Stimulated activated naive CD4-positive, alpha-beta T cell treated with Interleukin-2 at 50 U/mL for 16 hours (primary cell): ENCODE data around the gene WWOX.
A peak's percentile ranks its signal among the peaks of the same experiment; 100 is the strongest.

Source experiments
- DNase-seq: peaks from one replicate; lab custom pipeline; 2025; lab: John Stamatoyannopoulos, UW

Gene WWOX

GRCh38 chr16:79071424-79071823 is 972.0 kb downstream of the WWOX start:
- DNase-seq = no peak

- no peak for DNase-seq
Observed at GRCh38 chr16:79072517-79072916, 973.1 kb downstream of the WWOX start.

GRCh38 chr16:79073566-79073965 is 974.1 kb downstream of the WWOX start:
- DNase-seq = no peak

- DNase-seq = no peak
Observed at GRCh38 chr16:79074541-79074940, 975.1 kb downstream of the WWOX start.

GRCh38 chr16:79074951-79075350 is 975.5 kb downstream of the WWOX start:
- no peak for DNase-seq

GRCh38 chr16:79076047-79076767 is 976.8 kb downstream of the WWOX start:
- peak; percentile 33 for DNase-seq

GRCh38 chr16:79077346-79077745 is 977.9 kb downstream of the WWOX start:
- DNase-seq = no peak

GRCh38 chr16:79079656-79080420 is 980.4 kb downstream of the WWOX start:
- no peak for DNase-seq

- DNase-seq = no peak
Observed at GRCh38 chr16:79081297-79082066, 982.0 kb downstream of the WWOX start.

- DNase-seq = no peak
Observed at GRCh38 chr16:79082970-79083369, 983.5 kb downstream of the WWOX start.

- DNase-seq = no peak
Observed at GRCh38 chr16:79083508-79084299, 984.2 kb downstream of the WWOX start.

GRCh38 chr16:79088971-79089370 is 989.5 kb downstream of the WWOX start:
- no peak for DNase-seq

- peak; percentile 69 for DNase-seq
Observed at GRCh38 chr16:79089735-79090284, 990.4 kb downstream of the WWOX start.

- DNase-seq = no peak
Observed at GRCh38 chr16:79090966-79091365, 991.5 kb downstream of the WWOX start.

- no peak for DNase-seq
Observed at GRCh38 chr16:79092846-79093245, 993.4 kb downstream of the WWOX start.

- DNase-seq = peak; percentile 42
Observed at GRCh38 chr16:79093554-79093967, 994.1 kb downstream of the WWOX start.

GRCh38 chr16:79096246-79096645 is 996.8 kb downstream of the WWOX start:
- DNase-seq = no peak

GRCh38 chr16:79097166-79097565 is 997.7 kb downstream of the WWOX start:
- no peak for DNase-seq

- no peak for DNase-seq
Observed at GRCh38 chr16:79097771-79098170, 998.3 kb downstream of the WWOX start.

GRCh38 chr16:79098907-79099306 is 999.5 kb downstream of the WWOX start:
- no peak for DNase-seq

GRCh38 chr16:79099716-79100115 is 1000.3 kb downstream of the WWOX start:
- DNase-seq = no peak

- no peak for DNase-seq
Observed at GRCh38 chr16:79100447-79100846, 1001.0 kb downstream of the WWOX start.
